GM19351 (cell line): ENCODE results near the gene TSHZ2.

Experiments used
- ATAC-seq: cut with Tn5 transposase; IDR thresholded peaks from one replicate; pipeline ENCODE4 v1.9.1; 2021; ENCODE audit warnings: mild to moderate bottlenecking, moderate library complexity; ENCODE audit not compliant: unreplicated experiment

Gene TSHZ2

GRCh38 chr20:53269380-53269779, 297.2 kb downstream of the TSHZ2 start:
- ATAC-seq, result no peak

GRCh38 chr20:53270792-53271375, 298.7 kb downstream of the TSHZ2 start:
- no peak for ATAC-seq

GRCh38 chr20:53274365-53274764, 302.2 kb downstream of the TSHZ2 start:
- ATAC-seq, result no peak

- ATAC-seq, result no peak
These were observed 302.6 kb downstream of the TSHZ2 start for GRCh38 chr20:53274807-53275206.

GRCh38 chr20:53276143-53276542, 304.0 kb downstream of the TSHZ2 start:
- no peak for ATAC-seq

GRCh38 chr20:53278555-53278954, 306.4 kb downstream of the TSHZ2 start:
- no peak for ATAC-seq

GRCh38 chr20:53279735-53280134, 307.6 kb downstream of the TSHZ2 start:
- ATAC-seq, result no peak

- ATAC-seq, result no peak
These were observed 309.5 kb downstream of the TSHZ2 start for GRCh38 chr20:53281557-53282117.

- no peak for ATAC-seq
These were observed 310.2 kb downstream of the TSHZ2 start for GRCh38 chr20:53282217-53282955.

- no peak for ATAC-seq
These were observed 310.9 kb downstream of the TSHZ2 start for GRCh38 chr20:53283011-53283410.

- no peak for ATAC-seq
These were observed 311.4 kb downstream of the TSHZ2 start for GRCh38 chr20:53283597-53283996.

- ATAC-seq, result no peak
These were observed 312.1 kb downstream of the TSHZ2 start for GRCh38 chr20:53284256-53284655.

- no peak for ATAC-seq
These were observed 312.5 kb downstream of the TSHZ2 start for GRCh38 chr20:53284696-53285095.

- no peak for ATAC-seq
These were observed 315.3 kb downstream of the TSHZ2 start for GRCh38 chr20:53287357-53288042.

GRCh38 chr20:53291548-53291947, 319.4 kb downstream of the TSHZ2 start:
- ATAC-seq, result no peak

- no peak for ATAC-seq
These were observed 320.2 kb downstream of the TSHZ2 start for GRCh38 chr20:53292347-53292746.

- no peak for ATAC-seq
These were observed 322.6 kb downstream of the TSHZ2 start for GRCh38 chr20:53294804-53295203.

GRCh38 chr20:53296025-53296424, 323.9 kb downstream of the TSHZ2 start:
- no peak for ATAC-seq

GRCh38 chr20:53296451-53297153, 324.4 kb downstream of the TSHZ2 start:
- ATAC-seq, result no peak

GRCh38 chr20:53297154-53297529, 325.0 kb downstream of the TSHZ2 start:
- no peak for ATAC-seq

- ATAC-seq, result no peak
These were observed 326.1 kb downstream of the TSHZ2 start for GRCh38 chr20:53298260-53298659.
